Left colon (tissue), 2 donors: ENCODE measurements around the gene ARHGAP12. TPM values are rescaled to one million over a fixed set of nuclear protein-coding genes. Genes with fewer than 3 reads are reported as not detected.

Experiments
- ATAC-seq: fragments of 200-7000 bp; cut with Tn5 transposase; one replicate; pipeline ENCODE4 v1.9.1; 2020; ENCODE audit warnings: mild to moderate bottlenecking, moderate library complexity
- DNase-seq, 2 donors: peaks; one replicate each; pipeline ENCODE4 v3.0.0-alpha.2; 2020
- intact Hi-C, 2 donors: fragments of 100-400 bp; cut with DNase I in 1 of 2; cut with micrococcal nuclease in 1 of 2; formaldehyde crosslinking; loops; one replicate each; pipeline versions ENCODE4 v1.11.2 to v1.14.0; 2022; cut with DNase I, micrococcal nuclease
- total RNA-seq, 2 donors: library from RNA; stranded (reverse); fragmentation: NEBNext Ultra II Directional; extraction: Animal tissue kit (Norgen Biotek cat#: 25700); gene quantifications; one replicate each; pipeline ENCODE4 v1.2.1, GENCODE V29; 2021
- donor health status: DM: no; HTN: no; CAD: no.
- donor health status: DM: yes; HTN: yes; CAD: no.

The ARHGAP12 gene
- total RNA-seq, 2 donors from 2014 or later: 38.2 to 46.9 TPM

DNA sequence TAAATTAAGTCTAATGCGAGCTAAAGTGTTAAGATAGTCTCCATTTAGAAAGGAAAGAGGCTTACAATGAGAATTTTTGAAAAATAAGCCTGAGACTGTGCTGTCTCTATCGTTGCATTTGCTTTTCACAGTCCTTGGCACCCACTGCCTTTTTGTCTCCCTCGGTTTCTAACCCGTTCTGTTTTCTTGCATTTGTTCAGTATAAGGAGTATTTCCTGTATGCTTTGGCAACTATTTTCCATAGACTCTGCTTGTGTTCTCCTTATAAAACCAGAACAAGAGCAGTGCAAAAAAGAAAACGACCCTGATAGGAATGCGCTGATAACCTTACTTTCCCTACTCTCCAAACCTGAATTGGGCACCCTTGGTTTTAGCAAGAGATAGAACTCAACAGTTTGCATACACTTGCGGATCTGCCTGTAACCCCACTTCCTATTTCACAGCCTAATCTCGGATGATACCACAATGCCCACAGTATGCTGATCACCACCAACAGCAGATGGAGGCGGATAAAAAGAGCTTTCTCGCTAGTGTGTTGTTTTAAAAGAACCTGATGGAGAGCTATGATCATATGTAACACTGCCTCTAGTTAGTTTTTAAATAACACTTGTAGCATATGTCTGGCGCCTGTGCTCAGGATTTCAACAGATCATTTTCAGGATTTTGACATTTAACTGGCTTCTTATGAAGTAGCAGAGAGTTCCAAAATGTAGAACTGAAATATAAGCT, 1.6 kb upstream of the ARHGAP12 start:
- no peak for ATAC-seq
- intact Hi-C loops: no loop called here
- DNase-seq: no peak

DNA sequence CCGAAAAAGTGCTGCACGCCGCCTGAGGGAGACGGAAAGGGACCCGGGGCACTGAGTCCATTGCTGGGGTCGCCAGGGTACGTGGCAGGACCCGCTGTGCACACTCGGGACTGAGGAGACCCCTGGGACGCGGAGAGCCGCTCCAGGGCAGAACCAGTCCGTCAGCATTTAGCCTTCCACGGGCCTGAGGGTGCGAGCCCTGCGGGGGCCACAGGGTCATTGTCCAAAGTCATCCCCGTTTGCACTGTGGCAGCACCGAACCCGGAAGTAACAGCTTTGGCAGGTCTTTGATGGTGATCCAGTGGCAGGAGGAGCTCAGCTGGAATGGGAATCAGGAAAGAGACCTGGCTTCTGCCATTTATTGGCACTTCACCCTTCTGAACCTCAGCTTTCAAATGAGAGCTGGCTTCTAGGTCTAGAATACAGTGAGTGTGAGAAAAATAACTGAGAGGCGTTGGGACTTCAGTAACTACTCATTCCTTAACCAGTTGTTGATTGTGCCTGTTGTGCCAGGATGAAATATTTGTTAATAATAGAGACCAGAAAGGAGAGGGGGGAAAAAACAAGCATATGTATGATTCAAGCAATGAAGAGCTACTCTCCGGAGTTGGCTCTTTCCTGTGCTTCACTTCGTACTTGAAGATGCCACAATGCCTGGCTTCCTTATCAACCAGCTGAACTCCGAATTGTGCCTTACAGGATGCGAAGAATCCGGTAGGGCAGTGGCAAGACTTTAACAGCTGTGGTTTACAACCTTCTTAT, 811 bp upstream of the ARHGAP12 start:
- intact Hi-C loops: no loop called here
- ATAC-seq (peak; percentile 75), DNase-seq (peak; percentile 73 to 77)

DNA sequence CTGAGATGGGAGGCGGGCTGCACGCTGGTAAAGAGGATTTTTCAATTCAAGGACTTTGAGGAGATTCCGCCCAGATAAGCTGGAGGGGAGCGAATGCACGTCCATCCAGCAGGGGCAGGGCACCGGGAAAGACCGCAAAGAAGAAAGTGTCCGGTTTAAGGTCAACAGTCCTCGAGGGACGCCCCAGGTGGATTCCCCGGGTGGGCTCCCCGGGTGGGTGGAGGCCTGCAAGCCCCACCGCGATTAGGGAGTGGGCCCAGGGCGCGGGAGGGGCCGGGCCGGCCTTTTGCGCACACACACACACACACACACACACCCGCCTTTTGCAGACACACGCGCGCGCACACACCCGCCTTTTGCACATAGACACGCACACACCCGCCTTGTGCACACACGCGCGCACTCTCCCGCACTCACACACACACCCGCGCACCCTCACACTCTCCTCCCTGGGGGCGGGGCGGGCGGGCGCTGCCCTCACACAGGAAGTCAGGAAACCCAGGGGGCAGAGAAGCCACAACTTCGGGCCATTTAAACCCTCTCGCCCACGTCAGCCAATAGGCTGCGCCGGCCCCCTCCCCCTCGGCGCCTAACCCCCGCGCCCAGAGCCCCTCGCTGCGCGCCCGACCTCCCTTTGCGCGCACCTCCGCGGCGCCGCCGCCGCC, 615 bp downstream of the ARHGAP12 start:
- ATAC-seq (peak; percentile 48), DNase-seq (peak; percentile 67 to 75)
- intact Hi-C loops: no loop called here

DNA sequence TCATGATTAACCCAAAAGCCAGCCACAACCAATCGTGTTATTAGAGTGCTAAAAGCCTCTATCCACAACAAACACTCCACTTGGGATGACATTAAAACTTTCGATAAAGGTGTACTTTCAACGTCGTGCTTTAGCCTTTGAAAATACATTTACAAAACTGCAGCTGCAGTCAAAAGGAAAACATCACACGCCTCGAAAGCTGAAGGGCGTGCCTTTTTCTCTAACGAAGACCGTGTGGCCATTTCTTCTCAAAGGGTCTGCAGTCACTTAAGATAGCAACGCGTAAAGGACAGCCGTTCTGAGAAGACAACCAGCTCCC, 1.1 kb downstream of the ARHGAP12 start:
- intact Hi-C loops: no loop called here

DNA sequence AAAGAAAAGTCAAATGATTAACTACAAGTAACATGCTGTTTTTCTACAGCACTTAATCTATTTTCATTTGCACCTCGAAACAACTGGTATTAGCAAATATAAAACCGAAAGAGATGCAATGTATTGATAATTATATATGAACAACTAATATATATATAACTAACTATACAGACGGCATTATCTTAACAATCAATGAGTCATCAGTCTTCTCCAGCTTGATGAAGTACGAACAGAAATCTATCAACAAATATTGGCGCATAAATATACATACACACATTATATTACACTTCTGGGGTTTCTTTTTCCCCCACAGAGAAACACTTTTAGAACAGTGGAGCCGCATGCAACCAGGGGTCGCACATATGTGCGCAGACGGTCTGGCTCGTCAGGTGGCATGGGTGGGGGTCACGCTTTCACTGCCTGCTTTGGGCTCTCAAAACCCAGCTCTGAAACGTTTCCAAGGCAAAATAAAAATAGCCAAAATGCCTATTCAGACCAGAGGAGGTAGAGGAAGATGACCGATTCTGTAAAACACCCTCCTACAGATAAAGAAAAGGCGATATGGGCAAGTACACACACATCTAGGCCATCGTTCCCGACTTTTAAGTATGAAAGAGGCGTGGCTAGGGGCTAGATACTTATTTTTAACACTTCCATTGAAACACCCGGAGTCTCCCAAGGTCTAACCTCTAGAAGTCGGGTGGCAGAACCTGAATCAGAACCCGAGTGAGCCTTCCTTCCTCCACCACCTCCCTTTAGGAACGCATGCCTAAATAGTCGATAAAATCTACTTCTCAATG, 1.7 kb downstream of the ARHGAP12 start:
- ATAC-seq: no peak
- no peak for DNase-seq
- intact Hi-C loops: no loop called here

More for the DNA sequence above, 1.1 kb downstream of the ARHGAP12 start:
- ATAC-seq: peak; percentile 5
- no peak for DNase-seq

DNA sequence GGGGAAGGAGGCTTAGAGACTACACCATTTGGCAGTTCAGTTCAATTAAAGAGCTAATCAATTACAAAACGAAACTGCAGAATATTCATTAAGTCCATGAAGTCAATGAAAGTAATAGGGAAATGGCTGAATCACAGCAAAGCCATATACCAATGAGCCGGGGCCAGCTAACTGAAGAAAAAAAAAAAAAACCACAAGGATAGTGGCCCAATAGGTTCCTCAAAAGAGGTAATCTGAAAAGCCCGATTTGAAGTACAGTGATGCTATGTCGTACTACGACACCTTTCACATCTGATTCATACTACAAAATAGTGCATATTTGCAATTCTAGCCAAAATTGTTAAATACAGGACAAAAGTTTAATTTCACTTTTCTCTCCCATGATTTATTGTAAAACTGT, 2.5 kb downstream of the ARHGAP12 start:
- intact Hi-C loops: no loop called here
- no peak for ATAC-seq
- DNase-seq: no peak

DNA sequence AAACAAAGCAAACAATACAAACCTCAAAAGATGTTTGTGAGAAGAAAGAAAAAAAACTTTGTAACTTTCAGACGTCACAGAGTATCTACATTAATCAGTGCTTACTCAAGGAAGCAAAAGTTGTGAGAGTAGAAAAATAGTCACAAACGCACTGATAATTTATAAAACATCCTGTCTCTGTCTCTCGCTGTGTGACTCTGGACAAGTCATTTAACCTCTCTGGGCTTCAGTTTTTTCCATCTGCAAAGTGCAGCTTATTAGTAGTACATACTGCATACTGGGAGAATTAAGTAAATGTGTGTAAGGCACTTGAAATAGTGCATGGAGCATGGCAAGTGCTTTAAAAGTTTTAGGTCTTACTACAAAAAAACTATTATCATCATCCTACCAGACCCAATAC, 3.8 kb downstream of the ARHGAP12 start:
- intact Hi-C loops: no loop called here
- no peak for DNase-seq
- no peak for ATAC-seq

DNA sequence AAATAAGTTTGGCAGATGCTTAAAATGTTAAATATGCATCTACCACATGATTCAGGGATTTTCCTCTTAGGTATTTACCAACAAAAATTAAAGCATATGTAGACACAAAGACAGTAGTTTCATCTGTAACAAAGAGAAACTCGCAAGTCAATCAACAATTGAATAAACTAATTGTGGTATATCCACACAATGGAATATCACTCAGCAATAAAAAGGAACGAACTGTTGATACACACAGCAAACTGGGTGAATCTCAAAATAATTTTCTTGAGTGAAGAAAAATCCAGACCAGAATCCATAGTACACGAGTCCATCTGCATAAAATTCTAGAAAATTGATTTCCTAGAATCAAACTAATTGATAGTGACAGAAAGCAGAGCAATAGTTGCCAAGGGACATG, 5.2 kb downstream of the ARHGAP12 start:
- intact Hi-C loops: no loop called here
- no peak for ATAC-seq
- no peak for DNase-seq

DNA sequence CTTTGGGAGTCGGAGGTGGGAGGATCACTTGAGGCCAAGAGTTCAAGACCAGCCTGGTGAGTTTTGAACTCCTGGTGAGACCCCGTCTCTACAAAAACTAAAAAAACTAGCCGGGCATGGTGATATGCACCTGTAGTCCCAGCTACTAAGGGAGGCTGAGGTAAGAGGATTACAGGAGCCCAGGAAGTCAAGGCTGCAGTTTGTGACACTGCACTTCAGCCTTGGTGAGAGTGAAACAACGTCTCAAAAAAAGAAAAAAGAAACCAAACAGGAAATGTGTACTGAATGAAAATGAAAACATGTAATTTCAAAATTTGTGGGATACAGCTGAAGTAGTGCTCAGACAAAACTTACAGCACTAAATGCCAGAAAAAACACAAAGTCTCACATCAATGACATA, 7.6 kb downstream of the ARHGAP12 start:
- ATAC-seq: no peak
- no peak for DNase-seq
- intact Hi-C loops: no loop called here

DNA sequence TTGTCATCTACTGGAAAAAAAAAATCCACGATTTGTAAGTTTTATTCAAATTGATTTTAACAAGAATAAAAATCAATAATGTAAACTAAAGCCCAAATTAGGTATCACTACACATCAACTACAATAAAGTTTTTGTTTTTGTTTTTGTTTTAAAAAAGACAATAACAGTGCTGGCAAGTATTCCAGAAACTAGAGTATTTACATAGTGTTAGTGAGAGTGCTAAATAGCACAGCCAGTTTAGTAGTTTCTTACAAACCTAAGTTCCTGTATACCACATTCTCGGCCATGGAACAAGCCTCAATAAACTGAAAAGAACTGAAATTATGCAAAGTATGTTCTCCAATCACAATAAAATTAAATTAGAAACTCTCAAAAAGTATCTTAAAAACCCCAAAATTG, 8.1 kb downstream of the ARHGAP12 start:
- DNase-seq (no peak), ATAC-seq (no peak)
- intact Hi-C loops: no loop called here

DNA sequence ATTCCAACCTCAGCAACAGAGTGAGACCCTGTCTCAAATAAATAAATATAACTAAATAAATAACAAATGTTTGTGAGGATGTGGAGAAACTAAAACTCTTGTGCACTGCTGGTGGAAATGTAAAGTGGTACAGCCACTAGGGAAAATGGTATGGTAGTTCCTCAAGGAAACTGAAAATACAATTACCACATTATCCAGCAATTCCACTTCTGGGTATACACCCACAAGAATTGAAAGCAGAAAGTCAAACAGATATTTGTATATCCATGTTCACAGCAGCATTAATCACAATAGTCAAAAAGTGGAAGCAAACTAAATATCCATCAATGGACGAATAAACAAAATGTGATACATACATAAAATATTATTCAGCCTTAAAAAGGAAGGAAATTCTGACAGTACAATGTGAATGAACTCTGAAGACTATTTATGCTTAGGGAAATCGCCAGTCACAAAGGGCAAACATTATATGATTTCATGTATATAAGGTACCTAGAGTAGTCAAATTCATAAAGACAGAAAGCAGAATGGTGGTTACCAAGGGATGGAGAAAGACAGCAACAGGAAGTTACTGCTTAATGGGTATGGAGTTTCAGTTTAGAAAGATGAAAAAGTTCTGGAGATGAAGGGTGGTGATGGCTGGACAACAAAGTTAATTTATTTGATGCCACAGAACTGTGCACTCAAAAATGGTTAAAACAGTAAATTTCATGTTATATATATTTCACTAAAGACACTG, 9.8 kb downstream of the ARHGAP12 start:
- intact Hi-C loops: no loop called here
- no peak for ATAC-seq
- DNase-seq: no peak

DNA sequence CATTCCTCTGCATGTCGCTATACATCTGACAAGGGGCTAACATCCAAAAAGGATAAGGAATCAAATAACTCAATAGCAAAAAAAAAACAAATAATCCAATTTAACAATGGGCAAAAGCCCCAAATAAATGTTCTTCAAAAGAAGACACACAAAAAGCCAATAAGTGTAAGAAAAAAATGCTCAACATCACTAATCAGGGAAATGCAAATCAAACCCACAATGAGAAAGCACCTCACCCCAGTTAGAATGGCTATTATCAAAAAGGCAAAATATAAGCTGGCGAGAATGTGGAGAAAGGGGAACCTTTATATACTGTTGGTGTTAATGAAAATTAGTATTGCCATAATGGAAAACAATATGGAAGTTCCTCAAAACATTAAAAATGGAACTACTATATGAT, 14.3 kb downstream of the ARHGAP12 start:
- DNase-seq (no peak), ATAC-seq (no peak)
- intact Hi-C loops: no loop called here

DNA sequence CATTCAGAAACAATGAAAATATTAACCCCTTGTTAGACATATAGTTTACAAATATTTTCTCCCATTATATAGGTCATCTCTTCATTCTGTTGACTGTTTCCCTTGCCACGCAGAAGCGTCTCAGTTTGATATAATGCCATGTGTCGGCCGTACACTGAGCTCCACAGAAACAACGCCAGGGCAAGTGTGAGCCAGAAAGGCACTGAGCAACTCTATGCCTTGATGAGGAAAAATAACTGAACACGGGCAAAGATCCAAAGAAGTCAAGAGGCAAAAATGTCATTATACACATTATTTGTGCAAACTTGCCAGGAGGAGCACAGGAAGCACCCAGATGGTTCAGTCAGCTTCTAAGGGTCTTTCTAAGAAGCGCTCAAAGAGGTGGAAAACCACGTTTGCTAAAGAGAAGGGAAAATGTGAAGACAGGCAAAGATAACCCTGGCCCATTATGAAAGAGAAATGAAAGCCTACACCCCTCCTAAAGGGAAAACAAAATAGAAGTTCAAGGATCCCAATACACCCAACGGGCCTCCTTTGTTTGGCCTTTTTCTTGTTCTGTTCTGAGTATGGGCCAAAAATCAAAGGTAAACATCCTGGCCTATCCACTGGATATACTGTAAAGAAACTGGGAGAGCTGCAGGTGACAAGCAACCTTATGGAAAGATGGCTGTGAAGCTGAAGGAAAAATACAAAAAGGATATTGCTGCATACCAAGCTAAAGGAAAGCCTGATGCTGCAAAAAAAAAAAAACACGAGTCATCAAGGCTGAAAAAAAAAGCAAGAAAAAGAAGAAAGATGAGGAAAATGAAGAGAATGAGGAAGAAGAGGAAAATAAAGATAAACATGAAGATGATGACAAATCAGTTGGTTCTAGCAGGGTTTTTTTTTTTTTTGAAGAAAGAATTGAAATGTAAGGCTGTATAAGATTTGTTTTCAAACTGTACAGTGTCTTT, 15.5 kb downstream of the ARHGAP12 start:
- ATAC-seq (no peak), DNase-seq (no peak)
- intact Hi-C loops: no loop called here

DNA sequence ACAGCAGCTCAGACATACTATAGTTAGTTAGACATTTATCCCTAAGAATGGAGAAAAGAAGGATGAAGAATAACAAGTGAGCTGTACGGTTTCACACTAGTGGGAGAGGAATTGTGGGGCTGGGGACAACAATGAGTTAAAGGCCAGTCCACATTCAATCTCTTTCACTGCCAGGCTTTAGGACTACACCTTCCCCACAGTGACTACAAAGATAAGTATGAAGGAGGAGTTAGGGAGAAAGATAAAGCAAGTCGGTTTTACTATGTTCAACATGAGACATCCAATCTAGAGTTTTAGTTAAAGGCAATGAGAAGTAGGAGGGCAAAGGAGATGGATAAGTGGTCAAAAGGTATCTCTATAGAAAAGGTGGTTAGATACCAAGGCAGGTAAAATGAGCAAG, 16.3 kb downstream of the ARHGAP12 start:
- intact Hi-C loops: no loop called here
- ATAC-seq: no peak

DNA sequence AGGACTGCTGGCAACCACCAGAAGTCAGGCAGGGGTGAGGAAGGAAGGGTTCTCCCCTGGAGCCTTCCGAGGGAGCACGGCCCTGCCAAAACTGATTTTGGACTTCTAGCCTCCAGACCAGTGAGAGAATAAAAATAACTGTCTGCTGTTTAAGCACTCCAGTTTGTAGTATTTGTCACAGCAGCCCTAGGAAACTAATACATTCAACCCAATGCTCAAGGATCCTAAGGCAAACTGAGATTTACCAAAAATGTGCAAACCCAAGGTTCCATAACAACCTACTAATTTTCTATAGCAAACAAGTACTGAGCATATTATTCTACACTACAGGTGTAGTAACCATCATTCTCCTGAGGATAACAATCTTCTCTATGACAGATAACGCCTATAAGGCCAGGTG, 18.6 kb downstream of the ARHGAP12 start:
- DNase-seq (no peak), ATAC-seq (no peak)
- intact Hi-C loops: no loop called here

More for the DNA sequence above, 16.3 kb downstream of the ARHGAP12 start:
- no peak for DNase-seq

DNA sequence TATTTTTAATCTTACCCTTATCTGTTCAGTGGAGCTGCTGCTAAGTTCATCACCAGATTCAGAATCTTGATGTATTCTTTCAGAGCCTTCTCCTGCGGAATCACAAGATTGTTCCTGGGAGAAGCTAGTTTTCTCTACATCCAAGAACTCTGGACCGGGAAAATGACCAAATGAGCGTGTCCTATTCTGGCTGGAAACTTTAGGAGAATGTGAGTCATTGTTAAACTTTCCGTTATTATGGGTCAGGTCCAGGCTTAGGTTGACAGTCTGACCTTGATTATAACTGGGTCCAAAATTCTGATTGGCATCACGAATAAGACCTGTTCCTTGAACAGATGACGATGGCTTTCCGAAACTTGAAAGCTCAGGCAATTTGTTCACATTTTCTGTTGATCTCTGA, 20.5 kb downstream of the ARHGAP12 start:
- ATAC-seq: no peak
- DNase-seq: no peak
- intact Hi-C loops: no loop called here

DNA sequence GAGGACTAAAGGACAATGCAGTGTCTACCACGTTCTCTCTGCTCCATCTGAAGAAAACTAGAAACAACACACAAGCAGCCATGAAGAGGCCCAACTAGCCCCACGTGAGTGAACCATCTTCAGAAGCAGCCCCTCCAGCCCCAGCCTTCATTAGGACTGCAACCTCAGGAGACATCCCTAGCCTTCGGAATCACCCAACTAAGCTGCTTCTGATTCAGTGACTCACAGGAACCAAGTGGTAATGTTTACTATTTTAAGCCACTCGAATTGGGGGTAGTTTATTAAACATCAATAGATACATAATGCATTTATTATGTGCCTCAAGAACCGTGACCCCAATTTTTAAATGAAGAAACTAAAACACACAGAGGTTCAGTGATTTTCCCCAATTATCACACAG, 22.6 kb downstream of the ARHGAP12 start:
- DNase-seq (no peak), ATAC-seq (no peak)
- intact Hi-C loops: no loop called here

DNA sequence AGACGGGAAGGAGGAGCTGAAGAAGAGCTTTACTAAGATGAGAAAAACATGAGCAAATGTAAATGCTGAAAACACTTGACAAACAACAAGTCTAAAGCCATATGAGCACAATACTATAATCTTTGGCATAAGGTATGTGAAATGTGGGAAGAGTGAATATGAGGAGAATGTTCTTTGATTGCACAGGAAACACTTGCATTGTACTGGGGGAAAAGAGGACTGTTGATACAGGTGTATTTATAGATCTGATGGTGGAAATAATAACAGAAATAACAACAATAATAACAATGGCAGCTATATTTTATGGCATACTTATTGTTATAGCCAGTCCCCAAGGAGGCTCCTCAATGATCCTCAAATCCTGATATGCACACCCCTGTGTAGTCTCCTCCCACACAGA, 23.0 kb downstream of the ARHGAP12 start:
- DNase-seq (no peak), ATAC-seq (no peak)
- intact Hi-C loops: no loop called here
